CD4-positive, alpha-beta T cell (primary cell): Measurements from ENCODE around the gene ST6GAL1. TPM values are rescaled to one million over a fixed set of nuclear protein-coding genes. Genes with fewer than 3 reads are reported as not detected.
A peak's percentile ranks its signal among the peaks of the same experiment; 100 is the strongest.
"Not testable (repeated sequence)": the region's sequence is repeated elsewhere in the genome, so short reads cannot be mapped to it uniquely, and the experiment has no call there.

Source experiments
- ATAC-seq: fragments of 200-7000 bp; cut with Tn5 transposase; one replicate; pipeline ENCODE4 v1.10.0; 2022; ENCODE audit warnings: mild to moderate bottlenecking; ENCODE audit not compliant: poor library complexity
- CTCF ChIA-PET: fragments of 350-600 bp; sonication (Branson Sonifier 250); formaldehyde crosslinking; loops from one replicate; lab custom pipeline; 2021; ENCODE audit warnings: antibody characterized with exemption, inconsistent platforms; lab: Charles Lee
- POLR2A ChIA-PET: fragments of 350-600 bp; sonication (Branson Sonifier 250); formaldehyde crosslinking; loops from one replicate; lab custom pipeline; 2021; ENCODE audit warnings: antibody characterized with exemption, inconsistent platforms; lab: Charles Lee
- DNase-seq, 14 experiments: peaks; one replicate each; pipeline ENCODE4 v3.0.0-alpha.2; 2013 to 2020; ENCODE audit warnings: mixed read lengths in 2 of 14
- H3K27ac ChIP-seq, 2 donors: one replicate each; pipeline versions ENCODE4 v1.5.1 to v1.7.0; 2013; ENCODE audit warnings: low read length in 2 of 2, low read depth in 1 of 2, mild to moderate bottlenecking in 1 of 2
- H3K27me3 ChIP-seq, 2 experiments: 1 replicate in 1 of 2; 2 replicates in 1 of 2; pipeline versions ENCODE4 v1.6.1 to v1.7.0; 2013; ENCODE audit warnings: low read length in 2 of 2, control low read depth in 1 of 2, mild to moderate bottlenecking in 1 of 2, moderate library complexity in 1 of 2; ENCODE audit not compliant: insufficient read depth in 2 of 2, control insufficient read depth in 1 of 2
- H3K36me3 ChIP-seq: one replicate; pipeline ENCODE4 v1.6.1; 2013; ENCODE audit warnings: low read length, control low read depth; ENCODE audit not compliant: insufficient read depth
- H3K4me1 ChIP-seq: one replicate; pipeline ENCODE4 v1.6.1; 2013; ENCODE audit warnings: low read length, control low read depth; ENCODE audit not compliant: insufficient read depth
- H3K4me3 ChIP-seq: one replicate; pipeline ENCODE4 v1.5.1; 2013; ENCODE audit warnings: mild to moderate bottlenecking, low read length, moderate library complexity
- H3K9me3 ChIP-seq, 2 experiments: 1 replicate in 1 of 2; 2 replicates in 1 of 2; pipeline versions ENCODE4 v1.6.1 to v1.7.0; 2013; ENCODE audit warnings: low read length in 2 of 2, mild to moderate bottlenecking in 2 of 2, control low read depth in 1 of 2, moderate library complexity in 1 of 2; ENCODE audit not compliant: control insufficient read depth in 1 of 2, insufficient read depth in 1 of 2
- H3K27ac Mint-ChIP-seq: one replicate; pipeline ENCODE4 v1.8.0; 2020; ENCODE audit warnings: mixed read lengths
- H3K27me3 Mint-ChIP-seq: one replicate; pipeline ENCODE4 v1.8.0; 2021; ENCODE audit warnings: mixed read lengths
- H3K36me3 Mint-ChIP-seq: one replicate; pipeline ENCODE4 v1.8.0; 2021; ENCODE audit warnings: low read depth, mixed read lengths
- H3K4me1 Mint-ChIP-seq: one replicate; pipeline ENCODE4 v1.8.0; 2021; ENCODE audit warnings: low read depth, mixed read lengths
- H3K4me3 Mint-ChIP-seq: one replicate; pipeline ENCODE4 v1.8.0; 2020; ENCODE audit warnings: mild to moderate bottlenecking, mixed read lengths
- H3K9me3 Mint-ChIP-seq: one replicate; pipeline ENCODE4 v1.8.0; 2020; ENCODE audit warnings: mixed read lengths
- intact Hi-C, 2 experiments: fragments of 100-400 bp; cut with DNase I in 1 of 2; cut with micrococcal nuclease in 1 of 2; formaldehyde crosslinking; loops; one replicate each; pipeline versions ENCODE4 v1.15.1 to v1.9.0; 2023 to 2025; cut with DNase I, micrococcal nuclease
- total RNA-seq, 174 experiments: library from RNA in 2 of 174; stranded (reverse) in 2 of 174; gene quantifications; one replicate each; pipeline ENCODE4 v1.2.3 and lab custom pipeline; 2021 to 2026
- TF ChIP-seq, protein P1 (sequence below): fragments of 200-600 bp; IDR thresholded peaks from one replicate; pipeline ENCODE4 v1.8.0; 2022; ENCODE audit warnings: antibody characterized with exemption, mild to moderate bottlenecking

Gene ST6GAL1
- total RNA-seq, 2 experiments from 2014 or later = 27.6 to 29.1 TPM

DNA sequence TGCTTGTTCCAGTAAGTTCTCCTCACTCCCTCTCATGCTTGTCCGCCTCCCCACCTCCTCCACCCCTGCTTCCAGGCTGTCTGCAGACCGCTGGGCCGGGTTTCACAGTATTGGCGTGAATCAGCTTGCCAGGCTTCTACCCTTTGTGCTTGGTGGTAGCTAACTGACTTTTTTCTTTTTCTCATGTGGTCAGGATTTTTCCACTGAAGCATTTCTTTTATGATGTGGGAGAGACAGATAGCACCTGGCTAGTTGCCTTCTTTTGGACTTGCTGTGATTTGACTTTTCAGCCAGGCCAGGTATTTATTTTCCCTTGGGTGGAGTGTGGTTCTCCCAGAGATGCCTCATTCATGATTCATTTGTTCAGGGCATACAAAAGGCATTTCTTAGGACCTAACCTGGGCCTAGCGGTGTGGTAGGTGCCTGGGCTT lies 60.6 kb downstream of the ST6GAL1 start:
- no peaks in the 10 kb centered on the region for H3K27me3 ChIP-seq
- no peaks in the 10 kb centered on the region for H3K9me3 ChIP-seq
- H3K4me1 Mint-ChIP-seq = peaks cover 46% of the 10 kb centered on the region
- ATAC-seq (no peak), DNase-seq (no peak)
- no peak overlapping the region for H3K4me3 ChIP-seq
- intact Hi-C loops = no loop called here
- POLR2A ChIA-PET = interaction anchor here (0.6 to 0.7 kb wide), 2 partner anchors 15 to 22 kb away, joined by 3 to 6 read pairs; no protein-coding TSS in a partner anchor
- H3K9me3 Mint-ChIP-seq = no peaks in the 10 kb centered on the region
- peaks cover 57% of the 10 kb centered on the region for H3K36me3 ChIP-seq
- H3K27ac ChIP-seq = no peak overlapping the region
- peaks cover 9% of the 10 kb centered on the region for H3K4me1 ChIP-seq
- peak overlapping the region; percentile 54 for H3K27ac Mint-ChIP-seq
- peaks cover 60% of the 10 kb centered on the region for H3K36me3 Mint-ChIP-seq
- TF ChIP-seq, protein P1, sequence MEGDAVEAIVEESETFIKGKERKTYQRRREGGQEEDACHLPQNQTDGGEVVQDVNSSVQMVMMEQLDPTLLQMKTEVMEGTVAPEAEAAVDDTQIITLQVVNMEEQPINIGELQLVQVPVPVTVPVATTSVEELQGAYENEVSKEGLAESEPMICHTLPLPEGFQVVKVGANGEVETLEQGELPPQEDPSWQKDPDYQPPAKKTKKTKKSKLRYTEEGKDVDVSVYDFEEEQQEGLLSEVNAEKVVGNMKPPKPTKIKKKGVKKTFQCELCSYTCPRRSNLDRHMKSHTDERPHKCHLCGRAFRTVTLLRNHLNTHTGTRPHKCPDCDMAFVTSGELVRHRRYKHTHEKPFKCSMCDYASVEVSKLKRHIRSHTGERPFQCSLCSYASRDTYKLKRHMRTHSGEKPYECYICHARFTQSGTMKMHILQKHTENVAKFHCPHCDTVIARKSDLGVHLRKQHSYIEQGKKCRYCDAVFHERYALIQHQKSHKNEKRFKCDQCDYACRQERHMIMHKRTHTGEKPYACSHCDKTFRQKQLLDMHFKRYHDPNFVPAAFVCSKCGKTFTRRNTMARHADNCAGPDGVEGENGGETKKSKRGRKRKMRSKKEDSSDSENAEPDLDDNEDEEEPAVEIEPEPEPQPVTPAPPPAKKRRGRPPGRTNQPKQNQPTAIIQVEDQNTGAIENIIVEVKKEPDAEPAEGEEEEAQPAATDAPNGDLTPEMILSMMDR = no peak
- no peak overlapping the region for H3K4me3 Mint-ChIP-seq
- CTCF ChIA-PET = no interaction called here
- no peaks in the 10 kb centered on the region for H3K27me3 Mint-ChIP-seq

DNA sequence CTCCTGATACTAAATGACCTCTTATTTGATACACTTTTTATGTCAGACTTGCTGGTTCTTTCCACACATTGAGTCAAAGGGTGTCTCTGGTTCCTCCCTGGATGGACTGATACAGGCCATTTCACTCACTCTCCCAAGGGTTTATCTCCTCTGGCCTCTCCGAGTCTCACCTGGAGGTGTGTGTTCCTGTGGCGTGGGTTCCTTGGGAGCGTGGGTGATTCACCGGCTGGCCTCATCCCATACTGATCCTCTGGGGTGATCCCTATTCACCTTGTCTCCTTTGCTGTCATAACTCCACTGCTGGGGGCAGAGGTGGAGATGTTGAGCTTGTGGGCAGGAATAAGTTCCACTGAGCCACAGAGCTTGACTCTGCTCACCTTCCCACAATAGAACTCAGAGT lies 61.1 kb downstream of the ST6GAL1 start:
- peaks cover 49% of the 10 kb centered on the region for H3K4me1 Mint-ChIP-seq
- Histone ChIP-seq H3K36me3 (peaks cover 55% of the 10 kb centered on the region), H3K4me3 (no peak overlapping the region), H3K9me3 (no peaks in the 10 kb centered on the region), H3K27me3 (no peaks in the 10 kb centered on the region), H3K4me1 (peaks cover 9% of the 10 kb centered on the region), H3K27ac (no peak overlapping the region)
- TF ChIP-seq, protein P1 = no peak
- H3K9me3 Mint-ChIP-seq = no peaks in the 10 kb centered on the region
- peaks cover 60% of the 10 kb centered on the region for H3K36me3 Mint-ChIP-seq
- intact Hi-C loops = no loop called here
- peak overlapping the region; percentile 54 for H3K27ac Mint-ChIP-seq
- POLR2A ChIA-PET = no interaction called here
- CTCF ChIA-PET = no interaction called here
- H3K27me3 Mint-ChIP-seq = no peaks in the 10 kb centered on the region
- no peak overlapping the region for H3K4me3 Mint-ChIP-seq
- ATAC-seq = no peak
- no peak for DNase-seq

DNA sequence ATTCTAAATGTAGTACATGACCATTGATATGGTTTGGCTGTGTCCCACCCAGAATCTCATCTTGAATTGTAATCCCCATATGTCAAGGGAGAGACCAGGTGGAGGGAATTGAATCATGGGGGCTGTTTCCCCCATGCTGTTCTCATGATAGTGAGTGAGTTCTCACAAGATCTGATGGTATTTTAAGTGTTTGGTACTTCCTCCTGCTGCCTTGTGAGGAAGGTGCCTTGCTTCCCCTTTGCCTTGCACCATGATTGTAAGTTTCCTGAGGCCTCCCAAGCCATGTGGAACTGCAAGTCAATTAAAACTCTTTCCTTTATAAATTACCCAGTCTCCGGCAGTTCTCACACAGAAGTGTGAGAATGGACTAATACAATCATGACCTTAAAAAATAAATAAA lies 61.8 kb downstream of the ST6GAL1 start:
- CTCF ChIA-PET, DNase-seq, intact Hi-C loops, H3K9me3 Mint-ChIP-seq, H3K9me3 ChIP-seq, H3K27me3 Mint-ChIP-seq, H3K27ac ChIP-seq, H3K4me3 ChIP-seq, H3K4me3 Mint-ChIP-seq, ATAC-seq, POLR2A ChIA-PET, H3K27me3 ChIP-seq: not testable (repeated sequence)
- H3K36me3 Mint-ChIP-seq = peaks cover 64% of the 10 kb centered on the region
- peak overlapping the region; percentile 54 for H3K27ac Mint-ChIP-seq
- peaks cover 56% of the 10 kb centered on the region for H3K36me3 ChIP-seq
- peaks cover 51% of the 10 kb centered on the region for H3K4me1 Mint-ChIP-seq
- peaks cover 13% of the 10 kb centered on the region for H3K4me1 ChIP-seq

DNA sequence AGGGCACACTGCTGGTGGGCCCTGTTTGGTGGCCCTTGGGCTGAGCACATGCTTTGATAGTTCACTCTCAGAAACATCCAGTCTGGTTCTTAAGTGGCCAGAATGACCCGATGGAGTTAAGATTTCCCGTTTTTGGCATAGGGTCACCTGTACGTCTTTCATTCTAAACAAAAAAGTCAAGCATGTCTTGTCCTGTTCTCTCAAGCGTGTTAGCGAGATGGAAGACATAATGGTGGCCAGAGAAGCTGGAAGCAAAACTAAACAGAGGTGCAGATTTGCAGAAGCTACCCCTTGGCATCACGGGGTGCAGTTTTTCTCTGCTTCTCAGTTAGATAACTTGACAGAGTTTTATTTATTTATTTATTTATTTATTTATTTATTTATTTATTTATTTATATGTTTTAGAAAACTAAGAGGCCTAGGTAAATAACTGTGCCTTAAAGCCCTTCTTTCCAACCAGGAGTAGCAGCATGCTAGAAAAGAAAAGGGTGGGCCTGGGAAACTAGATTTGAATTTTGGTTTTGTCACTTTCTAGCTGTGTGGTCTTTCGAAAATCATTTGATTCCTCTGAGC lies 63.0 kb downstream of the ST6GAL1 start:
- H3K27me3 ChIP-seq = no peaks in the 10 kb centered on the region
- TF ChIP-seq, protein P1 = no peak
- POLR2A ChIA-PET = interaction anchor here (4.1 kb wide), 1 partner anchor 34 kb away, joined by 16 read pairs; no protein-coding TSS in a partner anchor
- DNase-seq (no peak), ATAC-seq (no peak)
- H3K36me3 ChIP-seq = peaks cover 54% of the 10 kb centered on the region
- CTCF ChIA-PET = interaction anchor here (1.0 kb wide), 1 partner anchor 146 kb away, joined by 3 read pairs; the partner anchor contains the start of gene RPL39L
- H3K4me3 Mint-ChIP-seq = no peak overlapping the region
- no peaks in the 10 kb centered on the region for H3K9me3 ChIP-seq
- intact Hi-C loops = no loop called here
- peaks cover 13% of the 10 kb centered on the region for H3K4me1 ChIP-seq
- H3K9me3 Mint-ChIP-seq = no peaks in the 10 kb centered on the region
- no peak overlapping the region for H3K4me3 ChIP-seq
- H3K27ac ChIP-seq = no peak overlapping the region
- no peaks in the 10 kb centered on the region for H3K27me3 Mint-ChIP-seq
- H3K27ac Mint-ChIP-seq = no peak overlapping the region
- peaks cover 54% of the 10 kb centered on the region for H3K4me1 Mint-ChIP-seq
- peaks cover 60% of the 10 kb centered on the region for H3K36me3 Mint-ChIP-seq
